Measurements from ENCODE around the gene LY9.
"Not testable (repeated sequence)": the region's sequence is repeated elsewhere in the genome, so short reads cannot be mapped to it uniquely, and the experiment has no call there.

LY9 gene

DNA sequence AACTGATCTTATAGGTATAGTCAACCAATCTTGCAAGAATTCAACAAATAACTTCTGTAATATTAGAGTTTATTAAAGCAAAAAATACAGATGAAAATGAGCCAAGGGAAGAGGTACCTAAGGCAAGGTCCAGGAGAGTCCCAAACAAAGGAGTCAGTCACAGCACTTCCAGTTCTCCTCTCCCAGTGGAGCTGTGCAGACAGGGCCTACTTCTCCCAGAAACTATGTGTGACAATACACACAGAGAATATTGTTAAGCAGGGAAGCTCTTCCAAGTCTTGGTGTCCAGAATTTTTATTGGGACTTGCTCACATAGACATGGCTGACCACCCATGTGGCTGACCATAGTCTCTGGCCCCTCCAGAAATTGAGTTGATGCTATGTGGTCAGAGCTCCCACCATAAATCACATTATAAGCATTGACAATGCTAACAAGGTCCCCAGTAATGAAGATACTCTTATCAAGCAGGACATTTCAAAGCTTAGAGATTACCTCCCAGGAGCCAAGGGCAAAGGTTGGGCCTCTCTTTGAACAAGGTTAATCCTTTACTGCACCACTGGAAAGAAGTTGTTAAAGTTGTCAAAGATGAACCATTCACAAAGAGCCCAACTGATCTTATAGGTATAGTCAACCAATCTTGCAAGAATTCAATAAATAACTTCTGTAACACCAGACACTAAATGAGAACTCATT lies 70.2 kb downstream of the LY9 start:
- DNase-seq (ENCODE audit: low read depth): no peak

DNA sequence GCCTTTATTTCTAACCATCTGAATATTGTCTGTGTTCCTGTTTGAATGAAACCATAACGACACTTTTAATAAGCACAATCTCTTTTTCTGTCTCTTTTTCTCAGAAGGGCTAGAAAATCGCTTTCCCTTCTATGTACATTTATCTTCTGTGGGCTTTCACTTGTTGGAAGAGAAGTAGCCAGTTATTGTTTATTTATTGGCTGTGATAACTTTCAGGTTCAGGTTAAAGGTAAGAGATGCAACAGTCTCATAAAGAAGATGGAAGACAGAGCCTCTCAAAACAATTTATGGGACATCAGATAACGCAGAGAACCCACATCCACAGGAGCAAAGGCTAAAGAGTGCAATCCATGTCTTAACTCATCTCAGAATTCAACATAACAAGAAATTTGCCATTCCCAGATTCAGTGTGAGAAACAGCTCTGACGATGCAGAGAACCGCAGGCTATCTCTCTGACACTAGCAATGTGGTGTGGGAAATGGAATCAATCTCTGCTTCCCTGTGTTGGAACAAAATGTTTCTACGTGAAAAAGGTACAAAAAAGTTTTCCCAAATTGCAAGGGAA lies 70.8 kb downstream of the LY9 start:
- DNase-seq (ENCODE audit: low read depth): no peak

DNA sequence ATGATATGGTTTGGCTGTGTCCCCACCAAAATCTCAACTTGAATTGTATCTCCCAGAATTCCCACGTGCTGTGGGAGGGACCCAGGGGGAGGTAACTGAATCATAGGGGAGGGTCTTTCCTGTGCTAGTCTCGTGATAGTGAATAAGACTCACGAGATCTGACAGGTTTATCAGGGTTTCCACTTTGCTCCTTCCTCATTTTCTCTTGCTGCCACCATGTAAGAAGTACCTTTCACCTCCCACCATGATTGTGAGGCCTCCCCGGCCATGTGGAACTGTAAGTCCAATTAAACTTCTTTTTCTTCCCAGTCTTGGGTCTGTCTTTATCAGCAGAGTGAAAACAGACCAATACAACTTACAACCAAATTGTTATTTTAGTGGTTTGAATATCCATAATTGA lies 71.7 kb downstream of the LY9 start:
- DNase-seq (ENCODE audit: low read depth): not testable (repeated sequence)

DNA sequence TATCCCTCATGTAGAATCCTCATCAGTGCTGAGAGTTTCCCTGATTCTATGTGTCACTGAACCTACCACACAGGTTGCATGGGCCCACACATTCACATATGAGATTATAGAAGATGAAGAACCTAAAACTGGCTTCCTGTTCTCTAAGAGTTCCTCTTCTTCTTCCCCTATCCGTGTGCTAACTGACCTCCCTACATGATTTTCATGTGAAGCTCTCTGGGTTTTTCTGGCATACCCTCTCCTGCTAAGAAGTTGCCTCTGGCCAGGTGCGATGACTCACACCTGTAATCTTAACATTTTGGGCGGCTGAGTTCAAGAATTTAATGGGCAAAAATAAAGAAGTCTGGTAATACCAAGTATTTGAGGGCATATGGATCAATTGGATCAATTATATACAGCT lies 72.2 kb downstream of the LY9 start:
- DNase-seq (ENCODE audit: low read depth): no peak

DNA sequence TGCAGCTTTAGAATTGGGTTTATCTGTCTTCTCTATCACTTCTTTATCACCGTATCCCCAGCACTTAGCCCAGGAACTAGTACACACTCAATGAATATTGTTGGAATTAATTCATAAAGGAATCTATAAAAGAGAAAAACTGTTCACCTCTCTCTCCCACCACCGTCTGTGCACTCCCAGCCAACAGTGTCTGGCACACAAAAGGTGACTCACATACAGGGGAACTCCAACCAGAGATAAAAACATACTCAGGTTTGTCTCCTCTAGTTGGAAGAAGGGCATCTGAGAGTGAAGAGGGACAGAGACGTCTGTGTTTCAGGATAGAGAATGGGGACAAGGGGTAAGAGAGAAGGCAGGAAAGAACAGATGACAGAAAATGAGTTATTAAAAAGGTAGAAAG lies 79.0 kb downstream of the LY9 start:
- DNase-seq (ENCODE audit: low read depth): no peak

DNA sequence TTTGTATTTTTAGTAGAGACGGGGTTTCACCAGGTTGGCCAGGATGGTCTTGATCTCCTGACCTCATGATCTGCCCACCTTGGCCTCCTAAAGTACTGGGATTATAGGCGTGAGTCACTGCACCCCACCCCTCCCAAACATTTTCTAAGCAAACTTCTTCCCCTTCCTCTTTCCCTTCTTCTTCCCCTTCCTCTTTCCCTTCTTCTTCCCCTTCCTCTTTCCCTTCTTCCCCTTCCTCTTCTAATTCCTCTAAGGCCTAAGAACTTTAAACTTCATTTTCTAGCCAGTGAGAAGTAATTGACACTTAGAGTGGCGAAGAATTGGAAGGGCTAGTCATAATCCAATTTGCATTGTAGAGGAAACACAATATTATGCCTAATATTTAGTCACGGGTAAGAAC lies 79.6 kb downstream of the LY9 start:
- DNase-seq (ENCODE audit: low read depth): not testable (repeated sequence)

DNA sequence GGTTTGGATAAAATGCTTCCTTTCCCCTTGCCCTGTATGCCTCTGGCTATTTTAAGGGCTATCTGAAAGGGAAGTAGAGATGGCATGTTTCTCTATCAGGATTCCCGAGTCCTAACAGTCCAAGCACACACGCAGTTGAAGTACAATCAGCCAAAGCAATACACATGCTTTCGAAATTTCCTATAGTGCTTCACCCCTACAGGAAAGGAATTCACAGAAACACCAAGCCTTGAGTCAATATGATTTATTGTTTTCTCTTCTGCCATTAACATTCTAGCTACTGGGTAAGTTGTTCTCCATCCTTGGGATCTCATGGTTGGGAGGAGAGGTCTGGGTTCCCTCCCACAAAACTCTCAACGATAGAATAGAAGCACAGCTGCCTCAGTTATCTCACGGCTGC lies 80.3 kb downstream of the LY9 start:
- no peak for DNase-seq (ENCODE audit: low read depth)

DNA sequence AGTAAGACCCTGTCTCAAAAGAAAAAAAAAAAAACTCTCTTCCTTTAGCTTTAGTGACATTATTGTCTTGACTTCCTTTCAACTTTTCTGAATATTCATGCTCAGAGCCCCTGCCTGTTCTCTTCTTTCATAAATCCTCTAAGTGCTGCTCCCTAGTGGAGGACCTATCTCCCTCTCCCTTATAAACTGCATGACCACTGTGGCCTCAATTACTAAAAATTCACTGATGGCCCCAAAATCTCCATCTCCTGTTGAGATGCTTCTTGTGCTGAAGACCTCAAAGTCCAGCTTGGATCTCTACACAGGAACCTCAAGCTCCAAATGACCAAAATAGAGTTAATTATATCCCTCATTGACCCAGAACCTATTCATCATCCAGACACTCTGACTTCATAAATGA lies 81.2 kb downstream of the LY9 start:
- no peak for DNase-seq (ENCODE audit: low read depth)
